K562 (cell line): ENCODE measurements around the gene DCAF6. TPM values are rescaled to one million over a fixed set of nuclear protein-coding genes. Genes with fewer than 3 reads are reported as not detected.
A peak's percentile ranks its signal among the peaks of the same experiment; 100 is the strongest.

Experiments
- CREBBP ChIP-seq: IDR thresholded peaks from one replicate; pipeline ENCODE4 v1.6.1; 2012; ENCODE audit warnings: low read depth, mild to moderate bottlenecking, control low read depth, inconsistent platforms, low read length
- FOXP1 ChIP-seq: sonication (generic); formaldehyde crosslinking; IDR thresholded peaks from 2 replicates; pipeline ENCODE4 v1.8.0; 2022; ENCODE audit warnings: mild to moderate bottlenecking, missing genetic modification reagents
- GABPA ChIP-seq: fragments of 200-800 bp; sonication (Bioruptor generic); conservative IDR thresholded peaks from 2 replicates; pipeline ENCODE4 v1.6.1; 2016; ENCODE audit warnings: low read depth, missing genetic modification characterization, missing compliant biosample characterization
- HDAC3 ChIP-seq: fragments of 450-650 bp; IDR thresholded peaks from 2 replicates; pipeline ENCODE4 v1.6.1; 2018; ENCODE audit warnings: borderline replicate concordance, mild to moderate bottlenecking, moderate library complexity; ENCODE audit not compliant: partially characterized antibody
- HMBOX1 ChIP-seq: sonication (generic); IDR thresholded peaks from 2 replicates; pipeline ENCODE4 v1.6.1; 2016
- HMGN3 ChIP-seq: IDR thresholded peaks from 2 replicates; pipeline ENCODE4 v1.6.1; 2011; ENCODE audit warnings: borderline replicate concordance, low read depth, mild to moderate bottlenecking, mixed read lengths, low read length; ENCODE audit not compliant: insufficient read length; ENCODE audit errors: extremely low read depth
- NELFE ChIP-seq: IDR thresholded peaks from 2 replicates; pipeline ENCODE4 v1.6.1; 2011; ENCODE audit warnings: mild to moderate bottlenecking; ENCODE audit not compliant: insufficient read depth, insufficient read length
- NR3C1 ChIP-seq: sonication (generic); formaldehyde crosslinking; IDR thresholded peaks from 2 replicates; pipeline ENCODE4 v1.8.1; 2022; ENCODE audit warnings: missing genetic modification reagents
- PCBP2 ChIP-seq: fragments of 200-400 bp; formaldehyde crosslinking; IDR thresholded peaks from 2 replicates; pipeline ENCODE4 v1.6.1; 2018; ENCODE audit warnings: low read length, low read depth, mild to moderate bottlenecking, moderate library complexity; ENCODE audit not compliant: poor library complexity, severe bottlenecking
- SNIP1 ChIP-seq: fragments of 450-650 bp; IDR thresholded peaks from 2 replicates; pipeline ENCODE4 v1.7.1; 2017; ENCODE audit warnings: low read depth, mild to moderate bottlenecking
- TBL1XR1 ChIP-seq, 2 experiments: IDR thresholded peaks; 2 replicates each; pipeline ENCODE4 v1.6.1; 2012; ENCODE audit warnings: improper control_type of control experiment in 2 of 2, low read length in 2 of 2, mild to moderate bottlenecking in 1 of 2
- TCFL5 ChIP-seq: fragments of 250-450 bp; sonication (Bioruptor Pico); conservative IDR thresholded peaks from 2 replicates; pipeline ENCODE4 v1.6.1; 2021; ENCODE audit warnings: mild to moderate bottlenecking, moderate library complexity, matching md5 sums
- ZFP30 ChIP-seq: fragments of 250-450 bp; sonication (Bioruptor Pico); IDR thresholded peaks from 2 replicates; pipeline ENCODE4 v1.8.0; 2022; ENCODE audit warnings: moderate library complexity, mild to moderate bottlenecking, inconsistent platforms, borderline replicate concordance
- ZFPM2 ChIP-seq: fragments of 250-450 bp; sonication (Bioruptor Pico); IDR thresholded peaks from 2 replicates; pipeline ENCODE4 v1.5.1; 2022; ENCODE audit warnings: mild to moderate bottlenecking
- ZMIZ1 ChIP-seq, 2 experiments: fragments of 150-350 bp in 1 of 2; IDR thresholded peaks; 2 replicates each; pipeline ENCODE4 v1.6.1; 2012 to 2016; ENCODE audit warnings: low read depth in 2 of 2, low read length in 2 of 2, mild to moderate bottlenecking in 1 of 2, moderate library complexity in 1 of 2
- ZNF175 ChIP-seq: fragments of 200-800 bp; sonication (Bioruptor generic); IDR thresholded peaks from 2 replicates; pipeline ENCODE4 v1.6.1; 2016; ENCODE audit warnings: low read depth, mild to moderate bottlenecking, missing genetic modification characterization, missing compliant biosample characterization
- ZNF551 ChIP-seq: fragments of 250-450 bp; sonication (Bioruptor Pico); IDR thresholded peaks from 2 replicates; pipeline ENCODE4 v1.5.0; 2021; ENCODE audit warnings: mild to moderate bottlenecking, moderate library complexity
- ZNF699 ChIP-seq: fragments of 250-450 bp; sonication (Bioruptor Pico); IDR thresholded peaks from 2 replicates; pipeline ENCODE4 v1.8.0; 2021; ENCODE audit warnings: mild to moderate bottlenecking, moderate library complexity; ENCODE audit not compliant: insufficient replicate concordance
- polyA plus RNA-seq, 8 experiments: library from polyadenylated mRNA; depleted of rRNA in 4 of 8; stranded (reverse) in 5 of 8; unstranded in 3 of 8; fragments of >200 nt; fragmentation: Nextera tagmentation in 2 of 8; fragmentation: Illumina TruSeq in 1 of 8; extraction: Ambion mirVana in 2 of 8; extraction: Trizol in 1 of 8; gene quantifications; 2 replicates each; pipeline versions ENCODE4 v1.2.1 to v1.2.3, GENCODE V29; 2011 to 2014; ENCODE audit warnings: inconsistent platforms in 1 of 8, missing spikeins in 1 of 8
- total RNA-seq, 7 experiments: library from RNA; depleted of rRNA in 6 of 7; stranded (reverse); fragments of >200 nt in 6 of 7; fragmentation: Illumina TruSeq in 2 of 7; extraction: Trizol in 2 of 7; gene quantifications; 2 replicates each; pipeline versions ENCODE4 v1.2.1 to v1.2.3, GENCODE V29; 2011 to 2021; ENCODE audit warnings: low replicate concordance in 1 of 7
- TF ChIP-seq, protein P1 (sequence below): fragments of 250-450 bp; sonication (Bioruptor Pico); IDR thresholded peaks from 2 replicates; pipeline ENCODE4 v1.8.0; 2021; ENCODE audit warnings: mild to moderate bottlenecking, moderate library complexity
- TF ChIP-seq, protein P2 (sequence below): sonication (generic); formaldehyde crosslinking; IDR thresholded peaks from 2 replicates; pipeline ENCODE4 v1.8.0; 2023; ENCODE audit warnings: mild to moderate bottlenecking, missing genetic modification reagents

DCAF6 gene
- total and polyA plus RNA-seq, 9 of the 15 experiments (the other 6 are each of a cell fraction or from before 2014, with no cell fraction given): 19.1 to 102 (median 46.3) TPM

GRCh38 chr1:167984886-167985489, 48.5 kb downstream of the DCAF6 start (continued):
- TF ChIP-seq TBL1XR1 (IDR thresholded peaks at IDR 0.05; ENCODE audit: low read length in 2 of 2) (peak; percentile 80 to 86; a peak in 3 of 4 replicates), ZNF175 (no peak), ZFP30 (CRISPR knock-in tag) (no peak), HDAC3 (peak; percentile 50), NELFE (no peak), CREBBP (no peak), FOXP1 (CRISPR knock-in tag) (peak; percentile 82), PCBP2 (no peak), TCFL5 (CRISPR knock-in tag) (no peak), ZFPM2 (CRISPR knock-in tag) (no peak), HMGN3 (peak; percentile 34), ZNF551 (CRISPR knock-in tag) (no peak), GABPA (tag) (no peak), ZMIZ1 (IDR thresholded peaks at IDR 0.05; ENCODE audit: low read depth in 2 of 2, low read length in 2 of 2) (peak in 1 of 2 experiments; percentile 84; a peak in 2 of 4 replicates), SNIP1 (no peak), ZNF699 (CRISPR knock-in tag) (no peak), HMBOX1 (no peak), NR3C1 (CRISPR knock-in tag) (no peak)
- TF ChIP-seq, protein P1, sequence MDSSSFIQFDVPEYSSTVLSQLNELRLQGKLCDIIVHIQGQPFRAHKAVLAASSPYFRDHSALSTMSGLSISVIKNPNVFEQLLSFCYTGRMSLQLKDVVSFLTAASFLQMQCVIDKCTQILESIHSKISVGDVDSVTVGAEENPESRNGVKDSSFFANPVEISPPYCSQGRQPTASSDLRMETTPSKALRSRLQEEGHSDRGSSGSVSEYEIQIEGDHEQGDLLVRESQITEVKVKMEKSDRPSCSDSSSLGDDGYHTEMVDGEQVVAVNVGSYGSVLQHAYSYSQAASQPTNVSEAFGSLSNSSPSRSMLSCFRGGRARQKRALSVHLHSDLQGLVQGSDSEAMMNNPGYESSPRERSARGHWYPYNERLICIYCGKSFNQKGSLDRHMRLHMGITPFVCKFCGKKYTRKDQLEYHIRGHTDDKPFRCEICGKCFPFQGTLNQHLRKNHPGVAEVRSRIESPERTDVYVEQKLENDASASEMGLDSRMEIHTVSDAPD (CRISPR knock-in tag): no peak
- TF ChIP-seq, protein P2, sequence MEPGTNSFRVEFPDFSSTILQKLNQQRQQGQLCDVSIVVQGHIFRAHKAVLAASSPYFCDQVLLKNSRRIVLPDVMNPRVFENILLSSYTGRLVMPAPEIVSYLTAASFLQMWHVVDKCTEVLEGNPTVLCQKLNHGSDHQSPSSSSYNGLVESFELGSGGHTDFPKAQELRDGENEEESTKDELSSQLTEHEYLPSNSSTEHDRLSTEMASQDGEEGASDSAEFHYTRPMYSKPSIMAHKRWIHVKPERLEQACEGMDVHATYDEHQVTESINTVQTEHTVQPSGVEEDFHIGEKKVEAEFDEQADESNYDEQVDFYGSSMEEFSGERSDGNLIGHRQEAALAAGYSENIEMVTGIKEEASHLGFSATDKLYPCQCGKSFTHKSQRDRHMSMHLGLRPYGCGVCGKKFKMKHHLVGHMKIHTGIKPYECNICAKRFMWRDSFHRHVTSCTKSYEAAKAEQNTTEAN: peak; percentile 88; the same call in 1 of the 2 replicates
